Measurements from ENCODE around the gene ARMH4.
"Not testable (repeated sequence)": the region's sequence is repeated elsewhere in the genome, so short reads cannot be mapped to it uniquely, and the experiment has no call there.

The ARMH4 gene

GRCh38 chr14:58146399-58146798 is 5.6 kb downstream of the ARMH4 start:
- no peak for DNase-seq (ENCODE audit: low read depth in 2 of 2)

GRCh38 chr14:58145936-58146335 is 6.1 kb downstream of the ARMH4 start:
- DNase-seq (ENCODE audit: low read depth in 2 of 2), result no peak

GRCh38 chr14:58143106-58143505 is 8.9 kb downstream of the ARMH4 start:
- no peak for DNase-seq (ENCODE audit: low read depth in 2 of 2)

GRCh38 chr14:58141893-58142292 is 10.1 kb downstream of the ARMH4 start:
- DNase-seq (ENCODE audit: low read depth in 2 of 2), result no peak

GRCh38 chr14:58138714-58139482 is 13.1 kb downstream of the ARMH4 start:
- no peak for DNase-seq (ENCODE audit: low read depth in 2 of 2)

- DNase-seq (ENCODE audit: low read depth in 2 of 2), result no peak
Observed at GRCh38 chr14:58138031-58138713, 13.8 kb downstream of the ARMH4 start.

GRCh38 chr14:58133739-58134138 is 18.3 kb downstream of the ARMH4 start:
- no peak for DNase-seq (ENCODE audit: low read depth in 2 of 2)

GRCh38 chr14:58131386-58131785 is 20.6 kb downstream of the ARMH4 start:
- DNase-seq (ENCODE audit: low read depth in 2 of 2), result no peak

GRCh38 chr14:58130116-58130782 is 21.8 kb downstream of the ARMH4 start:
- no peak for DNase-seq (ENCODE audit: low read depth in 2 of 2)

- no peak for DNase-seq (ENCODE audit: low read depth in 2 of 2)
Observed at GRCh38 chr14:58129208-58129607, 22.8 kb downstream of the ARMH4 start.

GRCh38 chr14:58128416-58128815 is 23.6 kb downstream of the ARMH4 start:
- no peak for DNase-seq (ENCODE audit: low read depth in 2 of 2)

- DNase-seq (ENCODE audit: low read depth in 2 of 2), result not testable (repeated sequence)
Observed at GRCh38 chr14:58122546-58122945, 29.5 kb downstream of the ARMH4 start.

GRCh38 chr14:58121530-58122186 is 30.4 kb downstream of the ARMH4 start:
- DNase-seq (ENCODE audit: low read depth in 2 of 2), result no peak

GRCh38 chr14:58119381-58119780 is 32.6 kb downstream of the ARMH4 start:
- DNase-seq (ENCODE audit: low read depth in 2 of 2), result no peak

- DNase-seq (ENCODE audit: low read depth in 2 of 2), result no peak
Observed at GRCh38 chr14:58118097-58118815, 33.8 kb downstream of the ARMH4 start.

- no peak for DNase-seq (ENCODE audit: low read depth in 2 of 2)
Observed at GRCh38 chr14:58109744-58110143, 42.3 kb downstream of the ARMH4 start.

GRCh38 chr14:58108717-58109116 is 43.3 kb downstream of the ARMH4 start:
- DNase-seq (ENCODE audit: low read depth in 2 of 2), result no peak

- DNase-seq (ENCODE audit: low read depth in 2 of 2), result peak; percentile 1 to 14
Observed at GRCh38 chr14:58107947-58108552, 44.0 kb downstream of the ARMH4 start.

- DNase-seq (ENCODE audit: low read depth in 2 of 2), result no peak
Observed at GRCh38 chr14:58107041-58107440, 45.0 kb downstream of the ARMH4 start.

- no peak for DNase-seq (ENCODE audit: low read depth in 2 of 2)
Observed at GRCh38 chr14:58106446-58106845, 45.6 kb downstream of the ARMH4 start.

- no peak for DNase-seq (ENCODE audit: low read depth in 2 of 2)
Observed at GRCh38 chr14:58104808-58105207, 47.2 kb downstream of the ARMH4 start.
